Glutamatergic neuron (in vitro differentiated cells): Measurements from ENCODE around the gene ZHX3. TPM values are rescaled to one million over a fixed set of nuclear protein-coding genes. Genes with fewer than 3 reads are reported as not detected.

Source experiments
- DNase-seq: peaks from one replicate; pipeline ENCODE4 v3.0.0; 2022
- H3K27ac Mint-ChIP-seq: one replicate; pipeline ENCODE4 v1.8.0; 2020; ENCODE audit warnings: mild to moderate bottlenecking, mixed read lengths, inconsistent platforms; ENCODE audit not compliant: unreplicated experiment
- H3K27me3 Mint-ChIP-seq: one replicate; pipeline ENCODE4 v1.8.0; 2020; ENCODE audit warnings: mild to moderate bottlenecking, moderate library complexity, mixed read lengths, inconsistent platforms; ENCODE audit not compliant: unreplicated experiment
- H3K36me3 Mint-ChIP-seq: one replicate; pipeline ENCODE4 v1.8.0; 2020; ENCODE audit warnings: mild to moderate bottlenecking, mixed read lengths, inconsistent platforms; ENCODE audit not compliant: unreplicated experiment
- H3K4me1 Mint-ChIP-seq: one replicate; pipeline ENCODE4 v1.8.0; 2020; ENCODE audit warnings: mild to moderate bottlenecking, low read depth, mixed read lengths, inconsistent platforms; ENCODE audit not compliant: unreplicated experiment
- H3K4me3 Mint-ChIP-seq: one replicate; pipeline ENCODE4 v1.8.0; 2020; ENCODE audit warnings: mild to moderate bottlenecking, mixed read lengths, inconsistent platforms; ENCODE audit not compliant: unreplicated experiment
- H3K9me3 Mint-ChIP-seq: one replicate; pipeline ENCODE4 v1.8.0; 2020; ENCODE audit warnings: mild to moderate bottlenecking, moderate library complexity, mixed read lengths, inconsistent platforms; ENCODE audit not compliant: unreplicated experiment
- total RNA-seq: library from RNA; stranded (reverse); fragmentation: NEBNext Ultra II Directional; extraction: Animal tissue kit (Norgen Biotek cat#: 25700); gene quantifications from one replicate; pipeline ENCODE4 v1.2.1, GENCODE V29; 2021; ENCODE audit not compliant: unreplicated experiment
- TF ChIP-seq, protein P1 (sequence below): fragments of 200-600 bp; sonication (generic); IDR thresholded peaks from one replicate; pipeline ENCODE4 v1.5.0; 2021; ENCODE audit not compliant: partially characterized antibody, unreplicated experiment

ZHX3 gene
- total RNA-seq, 1 donor from 2014 or later: 40.5 TPM

DNA sequence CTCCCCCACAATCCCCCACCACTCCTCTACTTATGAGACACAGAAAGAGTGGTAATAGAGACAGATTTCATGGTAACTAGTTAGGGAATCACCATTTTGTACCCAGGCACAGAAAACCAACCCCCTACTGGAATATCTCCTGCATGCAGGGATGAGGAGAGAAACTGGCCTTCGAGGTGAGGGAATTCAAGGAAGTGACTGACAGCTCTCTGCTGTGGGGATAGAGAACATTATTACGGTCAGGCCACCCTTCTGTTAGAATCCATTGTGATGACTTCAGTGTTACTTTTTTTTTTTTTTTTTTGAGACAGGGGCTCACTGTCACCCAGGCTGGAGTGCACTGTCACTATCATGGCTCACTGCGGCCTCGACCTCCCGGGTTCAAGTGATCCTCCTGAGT lies 9.6 kb upstream of the ZHX3 start:
- peaks cover 4% of the 10 kb centered on the region for H3K27me3 Mint-ChIP-seq
- peaks cover 1% of the 10 kb centered on the region for H3K9me3 Mint-ChIP-seq
- no peak for DNase-seq
- TF ChIP-seq, protein P1, sequence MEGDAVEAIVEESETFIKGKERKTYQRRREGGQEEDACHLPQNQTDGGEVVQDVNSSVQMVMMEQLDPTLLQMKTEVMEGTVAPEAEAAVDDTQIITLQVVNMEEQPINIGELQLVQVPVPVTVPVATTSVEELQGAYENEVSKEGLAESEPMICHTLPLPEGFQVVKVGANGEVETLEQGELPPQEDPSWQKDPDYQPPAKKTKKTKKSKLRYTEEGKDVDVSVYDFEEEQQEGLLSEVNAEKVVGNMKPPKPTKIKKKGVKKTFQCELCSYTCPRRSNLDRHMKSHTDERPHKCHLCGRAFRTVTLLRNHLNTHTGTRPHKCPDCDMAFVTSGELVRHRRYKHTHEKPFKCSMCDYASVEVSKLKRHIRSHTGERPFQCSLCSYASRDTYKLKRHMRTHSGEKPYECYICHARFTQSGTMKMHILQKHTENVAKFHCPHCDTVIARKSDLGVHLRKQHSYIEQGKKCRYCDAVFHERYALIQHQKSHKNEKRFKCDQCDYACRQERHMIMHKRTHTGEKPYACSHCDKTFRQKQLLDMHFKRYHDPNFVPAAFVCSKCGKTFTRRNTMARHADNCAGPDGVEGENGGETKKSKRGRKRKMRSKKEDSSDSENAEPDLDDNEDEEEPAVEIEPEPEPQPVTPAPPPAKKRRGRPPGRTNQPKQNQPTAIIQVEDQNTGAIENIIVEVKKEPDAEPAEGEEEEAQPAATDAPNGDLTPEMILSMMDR: no peak
- no peaks in the 10 kb centered on the region for H3K4me1 Mint-ChIP-seq
- H3K36me3 Mint-ChIP-seq: no peaks in the 10 kb centered on the region
- H3K4me3 Mint-ChIP-seq: no peak overlapping the region
- no peak overlapping the region for H3K27ac Mint-ChIP-seq

DNA sequence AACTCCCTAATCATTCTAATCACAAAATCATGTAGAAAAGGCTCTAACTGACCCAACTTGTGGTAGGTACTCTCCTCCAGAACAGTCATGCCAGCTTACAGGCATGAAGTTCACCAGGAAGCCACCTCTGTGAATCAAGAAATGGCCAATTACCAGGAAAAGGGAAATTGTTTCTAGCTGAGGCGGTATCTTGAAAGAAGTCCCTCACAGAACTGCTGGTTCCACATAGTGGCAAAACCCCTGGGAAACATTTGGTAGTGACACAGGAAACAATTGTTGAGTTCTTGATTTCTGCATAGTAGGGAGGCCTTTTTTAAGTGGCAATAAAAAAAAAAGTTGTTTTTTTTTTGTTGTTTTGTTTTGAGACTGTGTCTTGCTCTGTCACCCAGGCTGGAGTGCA lies 3.4 kb upstream of the ZHX3 start:
- TF ChIP-seq, protein P1: no peak
- Mint-ChIP-seq H3K27ac (no peak overlapping the region), H3K27me3 (peaks cover 6% of the 10 kb centered on the region), H3K4me1 (peaks cover 8% of the 10 kb centered on the region), H3K9me3 (peaks cover 8% of the 10 kb centered on the region), H3K36me3 (no peaks in the 10 kb centered on the region), H3K4me3 (no peak overlapping the region)
- DNase-seq: no peak

DNA sequence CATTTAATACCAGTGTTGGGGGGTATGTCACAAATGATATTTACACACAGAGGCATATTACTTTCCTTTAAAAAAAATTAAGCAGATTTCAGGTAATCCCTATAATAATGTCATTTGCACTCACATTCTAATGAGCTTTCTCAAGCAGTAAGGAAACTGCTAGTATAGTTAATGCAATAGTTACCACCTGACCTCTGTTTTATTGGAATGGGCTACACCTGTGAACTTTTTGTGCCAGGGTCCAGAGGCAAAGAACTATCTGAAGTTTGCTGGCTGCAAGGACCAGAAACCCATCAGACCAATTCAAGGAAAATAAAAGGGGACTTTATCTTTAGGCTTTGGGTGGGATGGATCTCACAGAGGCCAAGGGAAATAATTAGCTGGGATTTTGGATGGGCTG lies 2.9 kb upstream of the ZHX3 start:
- H3K36me3 Mint-ChIP-seq: no peaks in the 10 kb centered on the region
- peaks cover 11% of the 10 kb centered on the region for H3K4me1 Mint-ChIP-seq
- peaks cover 6% of the 10 kb centered on the region for H3K27me3 Mint-ChIP-seq
- no peak for DNase-seq
- no peak overlapping the region for H3K4me3 Mint-ChIP-seq
- H3K27ac Mint-ChIP-seq: no peak overlapping the region
- TF ChIP-seq, protein P1: no peak
- H3K9me3 Mint-ChIP-seq: peaks cover 8% of the 10 kb centered on the region

DNA sequence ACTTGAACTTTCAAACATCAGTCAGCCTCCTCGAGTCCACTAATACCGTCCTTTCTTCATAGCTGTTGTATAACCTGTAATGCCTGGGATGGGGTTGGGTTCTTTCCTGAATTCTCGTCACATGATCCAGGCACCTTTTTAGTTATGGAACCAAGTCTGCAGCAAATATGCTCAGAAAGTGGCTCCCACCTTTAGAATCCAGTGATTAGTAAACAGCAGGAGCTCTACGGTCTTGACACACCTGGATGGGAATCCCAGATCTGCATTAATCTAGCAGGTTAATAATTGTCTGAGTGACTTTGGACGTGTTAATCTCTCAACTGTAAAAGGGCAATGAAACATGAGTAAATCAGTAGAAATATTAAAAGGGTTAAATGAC lies 729 bp upstream of the ZHX3 start:
- no peaks in the 10 kb centered on the region for H3K36me3 Mint-ChIP-seq

DNA sequence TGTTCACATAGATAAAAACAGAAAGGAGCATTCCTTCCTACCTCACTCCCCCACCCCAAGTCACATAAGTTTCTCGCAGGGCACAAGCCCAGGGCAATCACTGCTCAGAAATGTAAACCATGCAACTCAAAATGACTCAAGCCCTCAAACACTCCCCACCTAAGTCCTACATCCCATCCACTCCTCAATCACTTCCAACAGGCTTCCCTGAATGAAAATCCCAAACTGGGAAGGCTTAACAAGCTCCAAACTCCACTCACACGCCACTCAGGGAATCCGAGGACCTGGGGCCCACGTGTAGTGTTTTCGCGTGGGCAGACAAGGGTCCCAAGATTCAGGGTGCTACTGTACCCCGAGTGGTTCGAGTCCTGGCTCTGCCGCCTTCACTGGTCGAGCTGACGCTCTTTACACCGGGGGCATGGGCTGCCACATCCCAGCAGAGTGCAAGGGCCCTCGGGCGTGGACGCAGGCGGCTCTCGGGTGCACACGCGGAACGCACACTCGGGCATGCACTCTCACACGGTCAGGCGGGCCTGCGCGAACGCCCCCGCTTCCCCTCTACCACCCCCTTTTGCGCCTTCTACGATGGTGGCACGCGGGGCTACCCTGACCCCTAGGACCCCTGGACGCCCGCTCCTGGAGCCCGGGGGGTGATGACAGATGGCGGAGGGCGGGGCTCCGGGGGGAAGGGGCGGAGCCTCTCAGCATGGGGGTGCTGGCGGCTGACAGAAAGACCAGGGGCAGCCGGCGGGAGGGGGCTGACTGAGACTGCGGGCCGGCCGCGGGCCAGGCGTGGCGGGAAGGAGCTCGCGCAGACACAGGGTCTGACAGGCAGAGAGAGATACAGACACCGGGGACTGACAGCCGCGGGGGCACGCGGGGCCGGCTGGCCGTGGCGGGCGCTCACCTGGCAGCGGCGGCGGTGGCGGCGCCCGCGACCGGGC lies 657 bp downstream of the ZHX3 start:
- Mint-ChIP-seq H3K27ac (peak overlapping the region; percentile 70), H3K4me1 (peaks cover 11% of the 10 kb centered on the region), H3K4me3 (peak overlapping the region; percentile 91), H3K36me3 (no peaks in the 10 kb centered on the region), H3K27me3 (peaks cover 6% of the 10 kb centered on the region), H3K9me3 (peaks cover 10% of the 10 kb centered on the region)
- DNase-seq: peak; percentile 86
- TF ChIP-seq, protein P1: no peak

More for the DNA sequence above, 729 bp upstream of the ZHX3 start:
- Mint-ChIP-seq H3K9me3 (peaks cover 10% of the 10 kb centered on the region), H3K27me3 (peaks cover 6% of the 10 kb centered on the region), H3K4me1 (peaks cover 11% of the 10 kb centered on the region), H3K4me3 (peak overlapping the region; percentile 77), H3K27ac (peak overlapping the region; percentile 59)
- TF ChIP-seq, protein P1: no peak
- DNase-seq: no peak
